Erythroblast (primary cell): ENCODE measurements around the gene USP25.
A peak's percentile ranks its signal among the peaks of the same experiment; 100 is the strongest.

Experiments
- DNase-seq, 2 experiments: peaks; one replicate each; lab custom pipeline; 2025; lab: John Stamatoyannopoulos, UW
- GATA1 ChIP-seq: IDR thresholded peaks from 2 replicates; pipeline ENCODE4 v1.6.1; 2011; ENCODE audit warnings: low read depth, mild to moderate bottlenecking, control low read depth, low read length, moderate library complexity
- POLR2A ChIP-seq: IDR thresholded peaks from 2 replicates; pipeline ENCODE4 v1.6.1; 2011; ENCODE audit warnings: mild to moderate bottlenecking, low read length

Gene USP25

DNA sequence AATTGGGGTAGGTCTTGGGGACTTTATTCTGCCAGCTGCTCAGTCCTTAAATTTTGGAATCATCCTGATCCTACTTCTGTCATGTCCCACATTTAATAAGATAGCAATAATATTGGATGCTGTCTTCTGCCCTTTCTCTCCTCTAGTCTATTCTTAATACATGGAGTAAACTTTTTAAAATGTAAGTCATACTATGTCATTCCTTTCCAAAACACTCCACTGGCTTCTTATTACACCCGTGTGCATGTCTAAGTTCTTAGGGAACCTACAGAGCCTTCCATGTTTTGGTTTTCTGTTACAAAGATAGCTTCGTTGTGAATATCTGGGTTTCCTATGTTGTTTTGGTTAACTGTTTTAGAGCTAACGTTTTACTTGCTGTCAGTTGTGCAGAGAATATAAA, 35.1 kb downstream of the USP25 start:
- DNase-seq, result no peak
- TF ChIP-seq GATA1, result no peak
- TF ChIP-seq POLR2A, result no peak

DNA sequence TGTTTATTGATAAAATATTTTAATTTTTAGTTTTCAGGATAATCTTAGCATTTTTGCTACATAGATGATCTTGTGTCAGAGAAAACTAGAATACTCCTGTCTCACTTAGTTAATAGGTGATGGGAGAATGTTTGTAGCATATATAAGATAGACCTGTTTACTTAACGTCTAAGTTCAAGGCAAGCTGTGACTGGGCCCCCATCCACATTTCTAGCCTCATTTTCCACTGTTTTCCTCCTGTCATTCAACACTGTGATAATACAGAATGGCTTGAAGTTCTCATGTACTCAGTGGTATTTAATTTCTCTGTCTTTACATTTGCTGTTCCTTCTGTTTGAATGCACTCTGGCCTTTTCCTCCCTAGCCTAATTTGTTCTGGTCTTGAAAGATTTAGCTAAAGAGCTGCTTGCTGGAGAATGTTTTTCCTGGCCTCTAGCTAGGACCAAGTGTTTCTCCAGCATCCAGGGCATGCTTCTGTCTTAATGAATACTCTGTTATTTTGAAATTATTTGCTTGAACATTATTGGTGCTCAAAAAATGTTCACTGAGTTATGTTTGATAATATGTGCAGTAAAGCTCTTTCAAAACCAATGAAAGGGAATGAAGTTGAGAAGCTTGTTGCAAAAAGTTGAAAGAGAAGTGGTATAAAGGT, 37.3 kb downstream of the USP25 start:
- DNase-seq, result no peak
- TF ChIP-seq GATA1 (no peak), POLR2A (no peak)

DNA sequence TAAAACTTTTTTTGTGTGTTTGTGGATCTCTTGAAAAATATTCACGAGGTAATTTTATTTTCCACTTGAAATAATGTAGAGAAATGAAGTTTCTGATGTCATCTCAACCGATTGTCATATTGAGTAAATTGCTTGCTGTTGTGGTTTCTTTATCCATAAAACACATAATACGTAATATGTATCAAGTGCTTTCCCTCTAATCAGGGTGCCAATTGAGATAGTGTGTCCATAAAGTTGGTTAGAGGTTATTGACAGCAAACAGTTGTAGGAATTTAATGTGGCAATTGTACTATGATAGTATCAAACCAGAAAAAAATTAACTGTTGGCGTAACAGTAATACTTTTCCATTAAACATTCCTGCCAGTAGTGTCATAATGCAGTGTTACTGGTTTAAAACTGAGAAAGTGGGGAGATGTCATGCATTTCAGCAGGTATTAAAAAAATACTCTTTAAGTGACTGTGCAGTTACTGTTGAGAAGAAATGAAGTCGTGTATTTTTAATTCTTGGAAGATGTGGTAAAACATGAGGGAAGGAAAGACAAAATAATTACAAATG, 38.3 kb downstream of the USP25 start:
- no peak for TF ChIP-seq POLR2A
- TF ChIP-seq GATA1, result no peak
- DNase-seq, result no peak

DNA sequence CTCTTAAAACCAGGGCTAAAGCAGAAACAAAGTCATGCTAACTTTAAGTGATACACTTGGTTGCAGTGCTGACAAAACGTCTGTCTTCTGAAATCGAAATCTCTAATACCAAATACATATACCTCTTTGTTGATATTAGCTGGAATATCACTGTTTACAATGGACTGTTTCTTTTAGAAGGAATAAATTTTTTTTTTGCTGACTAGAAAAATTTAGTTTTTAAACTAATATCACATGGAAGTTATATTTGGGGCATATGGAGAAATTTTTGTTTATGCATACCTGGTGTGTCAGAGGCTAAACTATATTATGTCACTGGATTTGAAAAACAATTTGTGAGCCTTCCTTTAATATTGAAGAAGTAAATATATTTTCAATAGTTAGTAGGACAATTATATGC, 39.1 kb downstream of the USP25 start:
- TF ChIP-seq POLR2A (no peak), GATA1 (no peak)
- no peak for DNase-seq

GRCh38 chr21:15771311-15771710, 41.5 kb downstream of the USP25 start:
- TF ChIP-seq POLR2A, result no peak

DNA sequence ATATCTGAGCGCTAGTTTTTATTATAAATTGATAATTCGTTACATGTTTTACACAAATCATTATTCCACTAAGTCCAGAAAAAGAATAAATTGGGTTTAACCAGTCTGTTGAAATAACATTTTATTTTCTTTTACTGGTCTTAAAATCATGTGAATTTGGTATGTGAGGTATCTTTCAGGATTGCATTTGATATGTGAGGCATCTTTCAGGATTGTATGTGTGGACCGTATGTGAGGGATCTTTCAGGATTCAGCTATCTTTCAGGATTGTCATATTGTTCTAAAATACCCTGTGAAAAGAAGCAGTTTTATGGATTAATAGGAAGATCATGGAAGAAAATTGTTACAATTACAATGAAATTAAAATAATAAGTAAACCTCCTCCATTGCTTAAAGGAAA, 42.9 kb downstream of the USP25 start:
- DNase-seq, result no peak
- TF ChIP-seq POLR2A (no peak), GATA1 (no peak)

More at GRCh38 chr21:15771311-15771710, 41.5 kb downstream of the USP25 start:
- no peak for DNase-seq

DNA sequence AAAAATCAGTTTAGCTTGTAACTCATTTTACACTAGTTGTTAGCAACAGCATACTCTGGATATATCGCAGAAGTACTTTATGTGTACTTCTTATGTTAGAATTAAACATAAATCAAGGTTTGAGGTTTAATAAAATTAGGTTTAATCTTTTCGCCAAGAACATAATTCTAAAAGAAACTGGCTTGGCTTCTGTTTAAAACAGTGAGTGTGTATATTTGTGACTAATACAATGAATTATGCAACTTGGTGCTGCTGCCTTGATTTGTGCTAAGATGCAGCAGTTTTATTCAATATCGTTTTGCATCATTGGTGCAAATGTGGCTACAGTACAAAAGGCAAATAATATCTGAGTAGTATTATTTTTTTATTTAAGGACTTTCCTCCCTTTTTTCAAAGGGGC, 44.8 kb downstream of the USP25 start:
- TF ChIP-seq POLR2A (no peak), GATA1 (no peak)
- DNase-seq, result no peak

- no peak for TF ChIP-seq POLR2A
- TF ChIP-seq GATA1, result no peak
These were observed 45.5 kb downstream of the USP25 start for GRCh38 chr21:15775291-15775690.

DNA sequence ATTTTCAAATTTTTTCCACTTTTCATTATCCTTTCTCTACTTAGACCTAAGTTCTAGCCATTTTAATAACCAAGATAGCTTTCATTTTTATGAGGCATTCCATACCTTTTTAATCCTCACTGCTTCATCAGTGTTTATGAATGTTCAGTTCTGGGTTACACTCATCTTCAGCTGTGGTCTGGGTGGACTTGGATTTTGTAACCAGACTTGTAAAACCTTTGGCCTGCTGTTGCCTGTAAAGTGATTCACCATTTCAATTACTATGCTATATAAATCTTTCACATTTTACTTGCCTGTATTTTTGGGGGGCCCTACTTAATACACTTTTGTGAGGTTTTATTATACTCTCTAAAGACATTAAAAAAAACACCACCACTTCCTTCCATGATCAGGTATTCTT, 46.2 kb downstream of the USP25 start:
- DNase-seq, result no peak
- TF ChIP-seq GATA1 (no peak), POLR2A (no peak)

More at GRCh38 chr21:15775291-15775690, 45.5 kb downstream of the USP25 start:
- DNase-seq, result no peak

DNA sequence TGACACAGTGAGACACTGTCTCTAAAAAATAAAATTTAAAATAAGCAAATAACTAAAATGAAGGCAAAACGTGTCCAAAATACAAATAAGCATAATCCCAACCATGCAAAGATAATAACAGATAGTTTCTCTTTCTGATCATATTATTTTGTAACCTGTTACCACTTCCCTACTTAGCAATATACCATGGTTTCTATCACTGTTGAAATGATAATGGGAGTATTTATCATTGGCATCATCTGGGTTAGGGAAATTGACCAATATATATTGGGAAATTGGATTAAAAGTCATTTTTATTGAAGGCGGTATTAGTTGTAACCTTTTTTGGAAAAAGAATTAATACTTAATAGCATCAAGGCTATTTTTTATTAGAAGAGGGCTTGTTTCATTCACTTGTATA, 47.0 kb downstream of the USP25 start:
- TF ChIP-seq GATA1 (no peak), POLR2A (no peak)
- DNase-seq, result no peak

GRCh38 chr21:15781986-15782385, 52.2 kb downstream of the USP25 start:
- no peak for DNase-seq
- no peak for TF ChIP-seq GATA1
- TF ChIP-seq POLR2A, result no peak

DNA sequence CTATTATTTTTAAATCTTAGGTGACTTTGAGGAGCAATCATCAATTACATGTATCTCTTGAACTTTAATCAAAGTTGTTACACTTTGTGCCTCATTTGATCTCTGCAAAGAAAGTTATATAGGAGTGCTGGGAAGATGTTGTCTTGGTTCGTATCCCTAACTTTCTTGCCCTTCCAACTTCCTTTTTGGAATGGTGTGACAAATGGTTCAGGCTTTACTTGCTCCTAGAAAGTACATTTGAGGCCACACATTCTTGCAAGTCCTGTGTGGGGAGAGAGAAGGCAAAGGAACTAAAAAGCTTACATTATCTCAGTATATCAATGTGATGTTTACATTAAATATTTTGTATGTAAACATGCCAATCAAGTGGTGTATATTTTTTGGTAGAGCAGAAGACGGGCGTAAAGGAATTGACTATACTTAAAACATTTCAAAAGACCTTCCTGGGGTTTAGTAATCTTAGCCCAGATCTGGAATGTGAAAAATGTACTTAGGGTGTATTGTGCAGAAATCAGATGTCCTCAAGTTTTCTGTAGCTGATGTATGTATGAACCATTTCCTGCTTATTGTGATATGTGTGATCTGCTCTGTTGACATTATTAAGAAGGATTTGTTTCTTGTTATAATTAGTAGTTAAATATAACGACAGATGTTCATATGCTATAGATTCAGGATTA, 59.2 kb downstream of the USP25 start:
- no peak for TF ChIP-seq POLR2A
- no peak for TF ChIP-seq GATA1
- no peak for DNase-seq

DNA sequence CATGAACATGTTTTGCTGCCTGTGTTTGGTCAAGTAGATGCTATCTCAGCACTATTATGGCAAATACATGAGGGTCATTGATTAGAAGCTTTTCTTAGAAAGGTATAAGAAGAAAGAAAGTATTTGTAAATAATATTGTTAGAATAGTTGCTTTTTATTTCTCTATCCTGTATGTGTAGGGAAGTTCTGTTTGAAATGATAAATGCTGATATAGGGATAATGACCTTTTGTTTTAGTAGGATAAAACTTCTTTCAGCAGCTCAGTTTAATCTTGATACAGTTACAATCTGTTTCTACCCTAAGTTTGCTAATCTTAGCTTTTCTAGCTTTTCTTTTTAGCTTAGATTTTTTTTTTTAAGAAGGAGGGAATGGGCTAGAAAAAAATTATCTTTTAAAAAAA, 63.3 kb downstream of the USP25 start:
- no peak for TF ChIP-seq POLR2A
- no peak for TF ChIP-seq GATA1
- DNase-seq, result peak in 1 of 2 experiments; percentile 4

DNA sequence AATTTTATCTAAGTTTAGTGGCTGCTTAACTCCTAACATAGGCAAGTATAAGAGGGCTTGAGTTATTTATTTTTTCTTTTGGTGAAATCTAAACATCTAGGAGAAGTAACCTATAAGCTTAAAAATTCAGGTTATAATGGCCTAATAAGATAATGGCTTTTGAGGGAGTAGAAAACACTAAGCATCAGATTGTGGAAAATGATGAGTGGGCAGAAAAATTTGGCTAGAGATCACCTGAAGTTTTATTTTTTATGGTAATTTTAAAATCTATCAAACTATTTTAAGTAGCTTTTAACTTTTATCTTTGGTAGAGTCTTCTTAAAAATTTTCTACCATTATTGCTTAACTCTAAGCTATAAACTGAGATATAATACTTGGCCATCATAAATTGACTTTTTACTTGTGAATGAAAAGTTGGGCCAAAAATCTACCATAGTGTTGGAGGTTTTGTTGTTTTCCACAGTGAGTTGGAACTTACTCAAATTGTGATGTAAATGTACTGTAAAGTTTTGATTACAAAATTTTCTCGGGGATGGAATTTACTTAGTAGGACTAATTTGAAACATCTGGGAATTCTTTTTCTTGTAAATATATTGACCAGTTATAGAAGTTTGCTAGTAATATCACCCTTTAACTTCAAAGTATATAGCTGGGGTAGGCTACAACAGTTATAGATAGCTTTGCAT, 63.9 kb downstream of the USP25 start:
- no peak for DNase-seq
- TF ChIP-seq GATA1, result no peak
